PC-3 (cell line): ENCODE data around the gene GTPBP2. TPM values are rescaled to one million over a fixed set of nuclear protein-coding genes. Genes with fewer than 3 reads are reported as not detected.
"Not testable (repeated sequence)": the region's sequence is repeated elsewhere in the genome, so short reads cannot be mapped to it uniquely, and the experiment has no call there.

Experiments used
- ATAC-seq: fragments of 200-7000 bp; cut with Tn5 transposase; 2 replicates; pipeline ENCODE4 v1.9.1; 2020; ENCODE audit warnings: mild to moderate bottlenecking, moderate library complexity
- BruUV-seq: library from RNA; stranded (reverse); fragments of 400-500 nt; replicated peaks from 2 replicates; lab custom pipeline; 2021; lab: Mats Ljungman, UMichigan
- CTCF ChIA-PET: fragments of 300-600 bp; sonication (Branson Sonifier 250); formaldehyde crosslinking; loops from one replicate; lab custom pipeline; 2022; ENCODE audit warnings: antibody characterized with exemption; lab: Charles Lee
- POLR2A ChIA-PET: fragments of 300-600 bp; sonication (Branson Sonifier 250); formaldehyde crosslinking; loops from one replicate; lab custom pipeline; 2022; ENCODE audit warnings: antibody characterized with exemption; ENCODE audit not compliant: unreplicated experiment; lab: Charles Lee
- DNase-seq: peaks from one replicate; pipeline ENCODE4 v3.0.0-alpha.2; 2015
- H2AFZ ChIP-seq: fragments of 300-600 bp; sonication (generic); 2 replicates; pipeline ENCODE4 v1.6.0; 2016; ENCODE audit warnings: antibody characterized with exemption, low read length
- H3F3A ChIP-seq: fragments of 300-600 bp; sonication (generic); one replicate; pipeline ENCODE4 v1.6.0; 2017; ENCODE audit warnings: antibody characterized with exemption, low read length, control low read depth, mild to moderate bottlenecking; ENCODE audit not compliant: unreplicated experiment
- H3K27ac ChIP-seq: fragments of 300-600 bp; sonication (generic); 2 replicates; pipeline ENCODE4 v1.5.1; 2016; ENCODE audit warnings: mild to moderate bottlenecking, low read length
- H3K27me3 ChIP-seq: fragments of 300-600 bp; sonication (generic); 2 replicates; pipeline ENCODE4 v1.6.1; 2016; ENCODE audit warnings: low read length, mixed read lengths
- H3K36me3 ChIP-seq: fragments of 300-600 bp; sonication (generic); 2 replicates; pipeline ENCODE4 v1.6.1; 2016; ENCODE audit warnings: low read depth, mixed run types, low read length, mixed read lengths
- H3K4me1 ChIP-seq: fragments of 300-600 bp; sonication (generic); 2 replicates; pipeline ENCODE4 v1.5.1; 2016; ENCODE audit warnings: low read length; ENCODE audit not compliant: insufficient read depth
- H3K4me2 ChIP-seq: fragments of 300-600 bp; sonication (generic); 2 replicates; pipeline ENCODE4 v1.6.0; 2016; ENCODE audit warnings: low read length
- H3K4me3 ChIP-seq: fragments of 300-600 bp; sonication (generic); 2 replicates; pipeline ENCODE4 v1.5.1; 2016; ENCODE audit warnings: mild to moderate bottlenecking, low read length, mixed read lengths
- H3K79me2 ChIP-seq: fragments of 300-600 bp; sonication (generic); 2 replicates; pipeline ENCODE4 v1.6.1; 2017; ENCODE audit warnings: low read length, mixed read lengths
- H3K9ac ChIP-seq: fragments of 300-600 bp; sonication (generic); 2 replicates; pipeline ENCODE4 v1.6.0; 2016; ENCODE audit warnings: mild to moderate bottlenecking, low read length
- H3K9me2 ChIP-seq: fragments of 300-600 bp; sonication (generic); replicated peaks from 2 replicates; pipeline ENCODE4 v1.6.1; 2016; ENCODE audit warnings: mixed run types, low read length, mixed read lengths
- H3K9me3 ChIP-seq: fragments of 300-600 bp; sonication (generic); 2 replicates; pipeline ENCODE4 v1.6.1; 2016; ENCODE audit warnings: low read length, mixed read lengths
- H4K20me1 ChIP-seq: fragments of 300-600 bp; sonication (generic); 2 replicates; pipeline ENCODE4 v1.6.1; 2016; ENCODE audit warnings: low read length, mixed read lengths
- EZH2 ChIP-seq: fragments of 300-600 bp; sonication (generic); IDR thresholded peaks from one replicate; pipeline ENCODE4 v1.6.1; 2017; ENCODE audit warnings: antibody characterized with exemption, mild to moderate bottlenecking, low read length; ENCODE audit not compliant: unreplicated experiment
- EZH2phosphoT487 ChIP-seq: fragments of 300-600 bp; sonication (generic); IDR thresholded peaks from 2 replicates; pipeline ENCODE4 v1.6.1; 2018; ENCODE audit warnings: mild to moderate bottlenecking, antibody characterized with exemption, low read length, borderline replicate concordance
- intact Hi-C: fragments of 100-400 bp; cut with micrococcal nuclease; formaldehyde crosslinking; loops from 2 replicates; pipeline ENCODE4 v1.9.0; 2023
- total RNA-seq: library from RNA; depleted of rRNA; stranded (reverse); fragments of >200 nt; gene quantifications from 2 replicates; pipeline ENCODE4 v1.2.3, GENCODE V29; 2014
- TF ChIP-seq, protein P1 (sequence below): fragments of 300-600 bp; sonication (generic); conservative IDR thresholded peaks from 2 replicates; pipeline ENCODE4 v1.5.1; 2017; ENCODE audit warnings: antibody characterized with exemption, low read depth, mild to moderate bottlenecking, low read length

GTPBP2 gene
- total RNA-seq, 1 experiment from 2014 or later = 38.1 TPM

GRCh38 chr6:43658161-43658560 is 29.1 kb upstream of the GTPBP2 start:
- DNase-seq = no peak
- CTCF ChIA-PET = no interaction called here

DNA sequence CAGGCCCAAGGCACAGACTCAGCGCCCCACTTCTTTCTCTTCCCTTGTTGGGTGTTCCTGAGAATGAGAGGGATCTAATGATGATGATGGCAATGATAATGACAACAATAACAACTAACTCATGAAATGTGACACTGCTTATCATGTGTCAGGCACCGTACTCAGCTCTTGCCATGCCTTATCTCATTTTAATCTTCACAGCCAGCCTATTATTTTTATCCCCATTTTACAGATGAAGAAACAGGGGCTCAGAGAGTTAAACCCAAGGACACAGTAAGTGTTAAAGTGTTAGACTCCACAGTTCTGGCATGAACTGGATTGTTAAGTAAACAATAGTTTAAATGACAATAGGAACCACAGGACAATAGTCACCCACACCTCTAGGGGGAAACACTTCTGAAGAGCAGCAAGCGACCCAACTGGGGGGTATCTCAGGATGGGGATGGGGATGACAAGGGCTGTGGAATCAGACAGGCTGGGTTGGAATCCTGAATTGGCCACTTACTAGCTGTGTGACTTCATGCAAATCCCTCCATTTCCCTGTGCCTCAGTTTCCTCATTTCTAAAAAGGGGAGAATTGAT is 28.2 kb upstream of the GTPBP2 start:
- Histone ChIP-seq H3K4me1 (no peaks in the 10 kb centered on the region), H3K9me3 (0 out of 2 replicates have a peak, but pooled peaks cover 5% of the 10 kb centered on the region), H3K9me2 (no peaks in the 10 kb centered on the region), H3K27ac (no peak overlapping the region), H3K36me3 (no peaks in the 10 kb centered on the region; the same call in 1 of the 2 replicates), H3K4me3 (no peak overlapping the region), H3K4me2 (no peak overlapping the region), H3F3A (no peaks in the 10 kb centered on the region), H3K79me2 (no peaks in the 10 kb centered on the region), H2AFZ (no peak overlapping the region), H3K9ac (no peak overlapping the region), H3K27me3 (no peaks in the 10 kb centered on the region), H4K20me1 (no peaks in the 10 kb centered on the region)
- intact Hi-C loops = no loop called here
- BruUV-seq = no TSS peak
- DNase-seq = no peak
- ATAC-seq = no peak
- ChIA-PET CTCF (no interaction called here), POLR2A (no interaction called here)
- TF ChIP-seq, protein P1, sequence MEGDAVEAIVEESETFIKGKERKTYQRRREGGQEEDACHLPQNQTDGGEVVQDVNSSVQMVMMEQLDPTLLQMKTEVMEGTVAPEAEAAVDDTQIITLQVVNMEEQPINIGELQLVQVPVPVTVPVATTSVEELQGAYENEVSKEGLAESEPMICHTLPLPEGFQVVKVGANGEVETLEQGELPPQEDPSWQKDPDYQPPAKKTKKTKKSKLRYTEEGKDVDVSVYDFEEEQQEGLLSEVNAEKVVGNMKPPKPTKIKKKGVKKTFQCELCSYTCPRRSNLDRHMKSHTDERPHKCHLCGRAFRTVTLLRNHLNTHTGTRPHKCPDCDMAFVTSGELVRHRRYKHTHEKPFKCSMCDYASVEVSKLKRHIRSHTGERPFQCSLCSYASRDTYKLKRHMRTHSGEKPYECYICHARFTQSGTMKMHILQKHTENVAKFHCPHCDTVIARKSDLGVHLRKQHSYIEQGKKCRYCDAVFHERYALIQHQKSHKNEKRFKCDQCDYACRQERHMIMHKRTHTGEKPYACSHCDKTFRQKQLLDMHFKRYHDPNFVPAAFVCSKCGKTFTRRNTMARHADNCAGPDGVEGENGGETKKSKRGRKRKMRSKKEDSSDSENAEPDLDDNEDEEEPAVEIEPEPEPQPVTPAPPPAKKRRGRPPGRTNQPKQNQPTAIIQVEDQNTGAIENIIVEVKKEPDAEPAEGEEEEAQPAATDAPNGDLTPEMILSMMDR = no peak
- no peak for TF ChIP-seq EZH2
- TF ChIP-seq EZH2phosphoT487 = no peak

More at GRCh38 chr6:43658161-43658560, 29.1 kb upstream of the GTPBP2 start:
- H3F3A ChIP-seq = no peaks in the 10 kb centered on the region
- BruUV-seq = no TSS peak
- TF ChIP-seq, protein P1 = no peak
- TF ChIP-seq EZH2 = no peak
- no peak for TF ChIP-seq EZH2phosphoT487
- H3K9ac ChIP-seq = no peak overlapping the region
- no peaks in the 10 kb centered on the region for H3K9me2 ChIP-seq
- no peak overlapping the region for H3K27ac ChIP-seq
- H3K4me1 ChIP-seq = no peaks in the 10 kb centered on the region
- H2AFZ ChIP-seq = no peak overlapping the region
- POLR2A ChIA-PET = no interaction called here
- no peak overlapping the region for H3K4me2 ChIP-seq
- H3K27me3 ChIP-seq = no peaks in the 10 kb centered on the region
- no peak for ATAC-seq
- no peaks in the 10 kb centered on the region for H3K79me2 ChIP-seq
- intact Hi-C loops = no loop called here
- H3K9me3 ChIP-seq = 0 out of 2 replicates have a peak, but pooled peaks cover 5% of the 10 kb centered on the region
- H3K4me3 ChIP-seq = no peak overlapping the region
- no peaks in the 10 kb centered on the region; the same call in 1 of the 2 replicates for H3K36me3 ChIP-seq
- no peaks in the 10 kb centered on the region for H4K20me1 ChIP-seq

DNA sequence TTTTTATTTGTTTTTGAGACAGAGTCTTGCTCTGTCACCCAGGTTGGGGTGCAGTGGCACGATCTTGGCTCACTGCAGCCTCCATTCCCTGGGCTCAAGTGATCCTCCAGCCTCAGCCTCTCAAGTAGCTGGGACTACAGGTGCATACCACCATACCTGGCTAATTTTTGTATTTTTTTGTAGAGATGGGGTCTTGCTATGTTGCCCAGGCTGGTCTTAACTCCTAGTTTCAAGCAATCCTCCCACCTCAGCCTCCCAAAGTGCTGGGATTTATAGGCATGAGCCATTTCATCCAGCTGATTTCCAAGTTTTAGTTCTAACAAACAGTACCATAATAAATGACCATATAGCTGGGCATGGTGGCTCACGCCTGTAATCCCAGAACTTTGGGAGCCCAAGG is 23.8 kb upstream of the GTPBP2 start:
- H3F3A ChIP-seq, H3K27me3 ChIP-seq, H2AFZ ChIP-seq, H3K9ac ChIP-seq, intact Hi-C loops, H3K79me2 ChIP-seq, H3K9me3 ChIP-seq, H3K27ac ChIP-seq, H3K36me3 ChIP-seq, H3K4me1 ChIP-seq, H3K4me3 ChIP-seq, H3K9me2 ChIP-seq, H3K4me2 ChIP-seq, ATAC-seq, POLR2A ChIA-PET, CTCF ChIA-PET, DNase-seq, H4K20me1 ChIP-seq, BruUV-seq: not testable (repeated sequence)
